Stimulated activated CD8-positive, alpha-beta memory T cell treated with anti-CD3 and anti-CD28 coated beads, Interleukin-15, amount 100 ng/mL, for 48 hours (primary cell): ENCODE data around the gene SDC4.

ENCODE experiments used
- DNase-seq, 2 donors: peaks; one replicate each; pipeline ENCODE4 v3.0.0-alpha.2; 2020; ENCODE audit warnings: low read depth in 2 of 2

SDC4 gene

GRCh38 chr20:45297786-45298497 is 50.3 kb downstream of the SDC4 start:
- no peak for DNase-seq

- no peak for DNase-seq
Observed at GRCh38 chr20:45294659-45295058, 53.6 kb downstream of the SDC4 start.

- no peak for DNase-seq
Observed at GRCh38 chr20:45294003-45294368, 54.2 kb downstream of the SDC4 start.

- DNase-seq = peak; percentile 59 to 71
Observed at GRCh38 chr20:45293041-45294002, 54.9 kb downstream of the SDC4 start.

- no peak for DNase-seq
Observed at GRCh38 chr20:45292343-45292742, 55.9 kb downstream of the SDC4 start.

- no peak for DNase-seq
Observed at GRCh38 chr20:45291526-45291925, 56.7 kb downstream of the SDC4 start.

- DNase-seq = peak; percentile 36 to 45
Observed at GRCh38 chr20:45290677-45291355, 57.4 kb downstream of the SDC4 start.

- no peak for DNase-seq
Observed at GRCh38 chr20:45289942-45290676, 58.1 kb downstream of the SDC4 start.

GRCh38 chr20:45288860-45289259 is 59.4 kb downstream of the SDC4 start:
- DNase-seq = no peak

- no peak for DNase-seq
Observed at GRCh38 chr20:45288376-45288775, 59.8 kb downstream of the SDC4 start.

- DNase-seq = no peak
Observed at GRCh38 chr20:45283551-45284057, 64.6 kb downstream of the SDC4 start.

GRCh38 chr20:45282700-45283550 is 65.3 kb downstream of the SDC4 start:
- DNase-seq = no peak

- DNase-seq = no peak
Observed at GRCh38 chr20:45279992-45280391, 68.2 kb downstream of the SDC4 start.

- no peak for DNase-seq
Observed at GRCh38 chr20:45275338-45275737, 72.9 kb downstream of the SDC4 start.
